AG04450 (cell line): Measurements from ENCODE around the gene OGFOD3. TPM values are rescaled to one million over a fixed set of nuclear protein-coding genes. Genes with fewer than 3 reads are reported as not detected.

Experiments
- CTCF ChIA-PET: fragments of 300-600, 350-600 bp; formaldehyde crosslinking; extraction: SDS; loops from one replicate; lab custom pipeline; 2022; ENCODE audit warnings: antibody characterized with exemption, inconsistent platforms; lab: Charles Lee
- POLR2A ChIA-PET: fragments of 350-600 bp; formaldehyde crosslinking; extraction: SDS; loops from one replicate; lab custom pipeline; 2021; ENCODE audit warnings: antibody characterized with exemption, inconsistent platforms; lab: Yijun Ruan, JAX
- DNase-seq: peaks from one replicate; pipeline ENCODE4 v3.0.0-alpha.2; 2011; ENCODE audit warnings: low read depth, low spot score
- H3K27ac ChIP-seq: one replicate; pipeline ENCODE4 v1.5.1; 2012; ENCODE audit warnings: low read depth, low read length, control low read depth
- H3K27me3 ChIP-seq: one replicate; pipeline ENCODE4 v1.6.0; 2012; ENCODE audit warnings: low read length; ENCODE audit not compliant: control insufficient read depth, insufficient read depth
- H3K4me3 ChIP-seq: 2 replicates; pipeline ENCODE4 v1.5.1; 2011; ENCODE audit warnings: mild to moderate bottlenecking, low read depth, low read length, control low read depth
- H3K9me3 ChIP-seq: 2 replicates; pipeline ENCODE4 v1.5.1; 2012; ENCODE audit warnings: low read length; ENCODE audit not compliant: control insufficient read depth, insufficient read depth
- CTCF ChIP-seq: IDR thresholded peaks from 2 replicates; pipeline ENCODE4 v1.5.1; 2011; ENCODE audit warnings: low read depth, low read length, control low read depth, inconsistent platforms
- polyA plus RNA-seq: library from polyadenylated mRNA; depleted of rRNA; stranded (reverse); fragments of >200 nt; gene quantifications from 2 replicates; pipeline ENCODE4 v1.2.3, GENCODE V29; 2011

Gene OGFOD3
- polyA plus RNA-seq, 1 experiment: 22.8 TPM

GRCh38 chr17:82357394-82357793 lies 61.0 kb downstream of the OGFOD3 start:
- H3K27me3 ChIP-seq: peaks cover 19% of the 10 kb centered on the region
- no peak for TF ChIP-seq CTCF
- H3K9me3 ChIP-seq: no peaks in the 10 kb centered on the region; the same call in 1 of the 2 replicates
- ChIA-PET POLR2A (no interaction called here), CTCF (no interaction called here)
- H3K4me3 ChIP-seq: no peak overlapping the region
- DNase-seq: no peak
- no peak overlapping the region for H3K27ac ChIP-seq

DNA sequence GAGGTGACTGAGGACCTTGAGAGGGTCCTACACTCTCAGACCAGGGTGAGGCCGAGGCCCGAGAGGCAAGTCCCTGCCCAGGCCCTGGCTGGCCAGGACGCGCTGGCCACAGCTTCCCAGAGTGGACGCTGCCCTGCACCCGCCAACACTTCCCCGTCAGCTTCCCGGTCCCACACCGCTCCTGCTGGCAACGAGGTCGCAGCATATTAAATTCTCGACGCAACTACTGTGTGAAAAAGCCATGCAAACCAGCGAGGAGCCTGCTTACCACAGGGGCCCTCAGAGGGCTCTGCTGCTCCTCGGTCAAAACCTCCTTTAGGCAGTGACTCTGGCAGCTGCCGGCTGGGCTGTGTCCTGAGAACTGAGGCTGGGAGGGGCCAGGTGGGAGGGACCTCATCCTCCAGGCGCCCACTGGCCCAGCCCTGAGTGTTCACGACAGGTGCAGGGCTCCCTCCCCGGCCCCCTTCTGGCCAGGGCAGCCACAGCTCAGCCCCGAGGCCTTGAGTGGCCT lies 61.5 kb downstream of the OGFOD3 start:
- no peak for DNase-seq
- ChIA-PET POLR2A (no interaction called here), CTCF (interaction anchor here (0.7 kb wide), 1 partner anchor 94 kb away, joined by 3 read pairs; the partner anchor contains the start of gene CYBC1)
- no peak for TF ChIP-seq CTCF
- H3K27me3 ChIP-seq: peaks cover 19% of the 10 kb centered on the region
- no peaks in the 10 kb centered on the region; the same call in 1 of the 2 replicates for H3K9me3 ChIP-seq
- no peak overlapping the region for H3K4me3 ChIP-seq
- H3K27ac ChIP-seq: no peak overlapping the region

DNA sequence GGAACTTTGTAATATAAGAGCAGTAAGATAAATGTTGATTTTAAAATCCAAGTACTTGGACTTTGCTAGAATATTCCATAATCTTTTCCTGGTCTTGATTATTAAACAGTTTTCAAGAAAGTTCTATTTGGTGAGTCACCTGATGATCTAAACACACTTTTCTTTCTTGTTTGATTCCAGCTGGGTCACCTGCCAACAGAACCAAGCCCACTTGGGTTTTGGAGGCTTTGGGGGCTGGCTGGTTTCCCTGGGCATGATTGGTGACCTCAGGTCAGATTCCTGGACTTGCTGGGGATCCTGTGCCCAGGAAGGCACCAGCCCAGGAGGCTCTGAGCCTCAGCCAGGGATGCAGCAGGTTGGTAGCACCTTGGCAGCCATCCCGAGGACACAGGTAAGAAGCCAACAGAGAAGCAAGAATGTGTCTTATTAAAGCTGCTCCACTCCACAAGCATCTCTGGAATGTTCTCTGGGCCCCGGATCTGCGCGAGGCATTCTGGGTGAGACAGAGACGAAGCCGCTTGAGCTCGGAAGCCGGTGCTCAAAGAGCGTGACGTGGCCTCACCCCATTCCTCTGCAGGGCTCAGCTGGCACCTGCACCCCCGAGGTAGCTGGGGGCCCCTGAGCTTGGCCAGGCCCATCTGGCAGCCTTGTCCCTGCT lies 62.5 kb downstream of the OGFOD3 start:
- no peaks in the 10 kb centered on the region; the same call in 1 of the 2 replicates for H3K9me3 ChIP-seq
- no peak for DNase-seq
- TF ChIP-seq CTCF: no peak
- CTCF ChIA-PET: no interaction called here
- no peak overlapping the region for H3K4me3 ChIP-seq
- POLR2A ChIA-PET: no interaction called here
- H3K27ac ChIP-seq: peak overlapping the region; percentile 11
- H3K27me3 ChIP-seq: peaks cover 19% of the 10 kb centered on the region

DNA sequence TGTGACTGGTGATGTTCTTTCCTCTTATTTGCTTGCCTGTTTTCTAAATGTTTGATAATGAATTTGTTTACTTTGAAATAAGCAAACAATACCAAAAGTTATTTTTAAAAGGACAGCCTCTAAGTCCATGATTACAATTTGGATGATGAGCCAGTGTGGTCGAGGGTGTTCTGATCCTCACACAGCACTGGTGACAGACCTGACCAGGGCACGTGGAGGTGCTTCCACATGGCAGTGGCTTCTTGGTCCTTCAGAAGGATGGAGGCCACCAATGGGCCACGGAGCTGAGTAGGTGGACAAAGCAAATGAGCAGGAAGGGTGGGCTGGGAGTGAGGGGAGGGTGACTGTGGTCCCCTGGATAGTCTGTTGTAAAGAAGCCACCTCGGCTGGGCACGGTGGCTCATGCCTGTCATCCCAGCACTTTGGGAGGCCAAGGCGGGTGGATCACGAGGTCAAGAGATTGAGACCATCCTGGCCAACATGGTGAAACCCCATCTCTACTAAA lies 63.5 kb downstream of the OGFOD3 start:
- CTCF ChIA-PET: no interaction called here
- H3K27me3 ChIP-seq: peaks cover 25% of the 10 kb centered on the region
- POLR2A ChIA-PET: no interaction called here
- H3K27ac ChIP-seq: no peak overlapping the region
- DNase-seq: no peak
- H3K4me3 ChIP-seq: no peak overlapping the region
- no peaks in the 10 kb centered on the region; the same call in 1 of the 2 replicates for H3K9me3 ChIP-seq
- TF ChIP-seq CTCF: no peak

DNA sequence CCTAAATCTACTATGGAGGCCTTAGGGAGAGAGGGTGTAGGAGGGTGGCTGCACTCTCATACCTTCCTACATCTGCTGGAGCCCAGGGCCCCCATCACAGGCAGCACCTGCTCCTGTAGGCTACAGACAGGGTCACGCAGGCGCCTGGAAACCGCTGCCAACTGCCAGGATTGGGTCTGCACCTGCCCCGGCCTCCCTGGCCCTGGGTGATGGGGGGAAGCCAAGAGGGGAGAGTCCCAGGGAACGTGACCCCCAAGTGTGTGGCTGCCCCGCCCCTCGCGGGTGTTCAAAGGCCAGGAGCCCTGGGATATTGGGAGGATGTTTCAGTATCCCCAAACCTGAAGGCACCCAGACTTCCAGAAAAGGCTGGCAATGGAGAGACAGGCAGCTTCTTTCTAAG lies 64.9 kb downstream of the OGFOD3 start:
- ChIA-PET CTCF (interaction anchor here (0.7 to 1.2 kb wide), 2 partner anchors 9 to 256 kb away, joined by 3 to 5 read pairs; no protein-coding TSS in a partner anchor), POLR2A (interaction anchor here (0.7 kb wide), 1 partner anchor 56 kb away, joined by 6 read pairs; no protein-coding TSS in a partner anchor)
- Histone ChIP-seq H3K27me3 (peaks cover 17% of the 10 kb centered on the region), H3K27ac (no peak overlapping the region), H3K4me3 (no peak overlapping the region), H3K9me3 (no peaks in the 10 kb centered on the region; the same call in 1 of the 2 replicates)
- DNase-seq: no peak
- no peak for TF ChIP-seq CTCF
